SIG-M5 treated with dmso at 0.1 percent for 504 hours (cell line): ENCODE results near the gene PON1.
A peak's percentile ranks its signal among the peaks of the same experiment; 100 is the strongest.

ENCODE experiments used
- DNase-seq: peaks from one replicate; lab custom pipeline; 2025; ENCODE audit not compliant: unreplicated experiment; lab: John Stamatoyannopoulos, UW

Gene PON1

GRCh38 chr7:95324431-95324830 is at the start of gene PON1:
PON1 (minus strand) TSS chr7:95324532; CDS start chr7:95324475, 57 bp downstream.
- DNase-seq = no peak

GRCh38 chr7:95373323-95373722 is 49.0 kb upstream of the PON1 start:
- no peak for DNase-seq

GRCh38 chr7:95368235-95368634 is 43.9 kb upstream of the PON1 start:
- no peak for DNase-seq

GRCh38 chr7:95367606-95368005 is 43.3 kb upstream of the PON1 start:
- peak; percentile 7 for DNase-seq

GRCh38 chr7:95365151-95365550 is 40.8 kb upstream of the PON1 start:
- no peak for DNase-seq

- no peak for DNase-seq
Measured at GRCh38 chr7:95357623-95358022, 33.3 kb upstream of the PON1 start.

- no peak for DNase-seq
Measured at GRCh38 chr7:95342642-95343307, 18.4 kb upstream of the PON1 start.

GRCh38 chr7:95342029-95342428 is 17.7 kb upstream of the PON1 start:
- no peak for DNase-seq

GRCh38 chr7:95340491-95340890 is 16.2 kb upstream of the PON1 start:
- DNase-seq = no peak

- DNase-seq = no peak
Measured at GRCh38 chr7:95338832-95339231, 14.5 kb upstream of the PON1 start.

- no peak for DNase-seq
Measured at GRCh38 chr7:95335093-95335492, 10.8 kb upstream of the PON1 start.

- no peak for DNase-seq
Measured at GRCh38 chr7:95334447-95334846, 10.1 kb upstream of the PON1 start.

- DNase-seq = no peak
Measured at GRCh38 chr7:95330961-95331337, 6.6 kb upstream of the PON1 start.

GRCh38 chr7:95330204-95330960 is 6.0 kb upstream of the PON1 start:
- no peak for DNase-seq

GRCh38 chr7:95327356-95327755 is 3.0 kb upstream of the PON1 start:
- DNase-seq = no peak

GRCh38 chr7:95323410-95324129 is 762 bp downstream of the PON1 start:
- no peak for DNase-seq

- DNase-seq = no peak
Measured at GRCh38 chr7:95322854-95323253, 1.5 kb downstream of the PON1 start.

GRCh38 chr7:95322396-95322795 is 1.9 kb downstream of the PON1 start:
- no peak for DNase-seq

GRCh38 chr7:95321720-95322119 is 2.6 kb downstream of the PON1 start:
- no peak for DNase-seq

GRCh38 chr7:95320651-95321050 is 3.7 kb downstream of the PON1 start:
- no peak for DNase-seq

GRCh38 chr7:95319570-95319969 is 4.8 kb downstream of the PON1 start:
- no peak for DNase-seq

GRCh38 chr7:95318501-95319100 is 5.7 kb downstream of the PON1 start:
- DNase-seq = no peak
